AG20443 (cell line): ENCODE results near the gene SCFD1.
A peak's percentile ranks its signal among the peaks of the same experiment; 100 is the strongest.
"Not testable (repeated sequence)": the region's sequence is repeated elsewhere in the genome, so short reads cannot be mapped to it uniquely, and the experiment has no call there.

Source experiments
- DNase-seq: peaks from one replicate; pipeline ENCODE4 v3.0.0; 2012; ENCODE audit warnings: low spot score, mixed read lengths

Gene SCFD1

DNA sequence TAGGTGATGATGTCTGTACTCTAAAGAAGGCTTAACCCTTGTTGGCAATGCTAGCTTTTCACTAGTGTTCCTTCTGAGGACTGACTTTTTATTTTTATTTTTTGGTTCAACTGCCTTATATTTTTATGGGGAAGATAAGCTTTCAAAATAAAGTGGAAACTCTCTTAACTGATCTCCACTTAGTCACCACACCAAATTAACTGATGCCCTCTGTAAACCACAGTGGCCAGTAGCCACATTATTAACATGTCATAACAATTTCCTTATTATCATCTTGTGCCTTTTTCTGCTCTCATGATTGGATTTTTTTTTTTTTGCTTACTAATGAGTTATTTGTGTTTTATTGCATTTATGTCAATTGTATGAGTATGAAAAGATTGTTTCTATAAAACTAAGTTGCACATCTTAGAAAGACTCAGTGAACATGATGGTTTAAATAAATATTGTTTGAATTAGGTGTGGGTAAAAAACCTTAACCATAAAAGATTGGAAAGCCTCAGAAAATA lies 56.9 kb downstream of the SCFD1 start:
- DNase-seq: no peak

DNA sequence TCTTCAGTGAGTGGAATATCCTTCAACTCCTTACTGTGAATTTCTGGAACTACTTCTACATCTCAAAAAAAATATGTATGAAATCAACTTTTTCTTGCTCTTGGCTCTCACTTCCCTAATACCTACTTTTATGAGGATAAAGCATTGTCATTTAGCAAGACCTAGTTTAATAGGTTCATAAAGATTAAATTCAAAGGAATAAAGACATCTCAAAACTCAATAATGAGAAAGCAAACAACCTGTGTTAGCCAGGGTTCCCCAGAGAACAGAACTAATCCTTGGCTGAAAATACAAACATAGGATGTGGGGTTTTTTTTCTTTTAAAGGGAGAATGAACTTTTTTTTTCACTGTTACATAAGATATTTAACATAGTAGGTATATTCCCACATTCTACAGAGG lies 57.9 kb downstream of the SCFD1 start:
- no peak for DNase-seq

DNA sequence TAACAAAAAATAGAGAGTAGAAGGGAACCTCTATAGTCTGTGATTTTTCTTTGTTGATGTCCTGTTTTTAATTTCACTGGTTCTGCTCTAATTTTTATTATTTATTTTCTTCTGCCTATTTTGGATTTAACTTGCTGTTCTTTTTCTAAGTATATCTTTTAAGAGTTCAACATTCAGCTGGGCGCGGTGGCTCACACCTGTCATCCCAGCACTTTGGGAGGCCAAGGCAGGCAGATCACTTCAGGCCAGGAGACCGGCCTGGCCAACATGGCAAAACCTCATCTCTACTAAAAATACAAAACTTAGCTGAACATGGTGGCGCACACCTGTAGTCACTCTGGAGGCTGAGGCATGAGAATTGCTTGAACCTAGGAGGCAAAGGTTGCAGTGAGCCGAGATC lies 58.7 kb downstream of the SCFD1 start:
- not testable (repeated sequence) for DNase-seq

DNA sequence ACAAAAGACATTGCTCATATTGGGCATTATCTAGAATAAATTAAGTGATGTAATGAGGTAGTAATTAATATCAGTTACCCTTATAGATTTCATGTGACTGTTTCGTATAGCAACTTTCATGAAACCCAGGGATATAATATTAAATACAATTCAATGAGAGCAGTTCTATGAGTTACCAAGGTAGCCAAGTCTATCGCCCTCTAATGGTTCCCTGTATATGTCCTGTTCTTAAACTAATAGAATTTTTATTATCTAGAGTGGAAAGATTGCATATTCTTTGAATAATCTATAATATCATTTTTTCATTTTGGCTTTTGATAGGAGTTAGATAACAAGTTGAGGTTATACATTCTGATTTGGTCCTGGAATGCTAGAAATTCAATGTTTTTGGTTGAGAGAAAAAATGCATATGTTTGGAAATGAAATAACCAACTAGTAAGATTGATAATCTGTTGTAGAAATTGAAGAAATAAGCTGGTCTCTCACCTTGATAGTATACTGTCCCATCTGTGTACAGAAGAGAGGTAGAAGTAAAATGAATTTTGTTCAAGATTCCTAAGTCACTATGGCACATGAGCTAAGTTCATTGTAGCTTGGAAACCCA lies 59.7 kb downstream of the SCFD1 start:
- no peak for DNase-seq

DNA sequence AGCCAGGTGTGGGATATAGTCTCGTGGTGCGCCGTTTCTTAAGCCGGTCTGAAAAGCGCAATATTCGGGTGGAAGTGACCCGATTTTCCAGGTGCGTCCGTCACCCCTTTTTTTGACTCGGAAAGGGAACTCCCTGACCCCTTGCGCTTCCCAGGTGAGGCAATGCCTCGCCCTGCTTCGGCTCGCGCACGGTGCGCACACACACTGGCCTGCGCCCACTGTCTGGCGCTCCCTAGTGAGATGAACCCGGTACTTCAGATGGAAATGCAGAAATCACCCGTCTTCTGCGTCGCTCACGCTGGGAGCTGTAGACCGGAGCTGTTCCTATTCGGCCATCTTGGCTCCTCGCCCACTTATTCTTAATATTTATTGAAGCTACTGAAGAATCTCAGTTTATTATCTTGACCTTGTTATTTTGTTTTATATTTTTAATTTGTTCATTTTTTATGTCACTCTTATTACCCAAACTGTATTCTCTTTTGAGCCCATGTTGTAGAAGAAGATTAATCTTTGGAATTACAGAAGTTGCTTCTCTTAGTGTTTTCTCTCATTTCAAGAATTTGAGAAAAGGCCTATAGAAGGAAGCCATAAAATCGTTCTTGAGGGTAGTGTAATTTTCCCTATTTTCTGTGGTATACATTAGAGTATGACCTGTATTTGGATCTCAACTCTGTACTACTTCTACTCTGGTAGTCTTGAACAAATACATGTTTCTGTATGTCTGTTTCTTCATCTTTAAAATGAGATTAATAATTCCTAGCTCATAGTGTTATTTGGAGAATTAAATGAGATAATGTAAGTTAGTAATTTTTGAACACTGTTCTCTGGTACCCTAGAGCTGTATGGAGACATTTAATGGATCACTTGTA lies 68.6 kb downstream of the SCFD1 start:
- DNase-seq: not testable (repeated sequence)

DNA sequence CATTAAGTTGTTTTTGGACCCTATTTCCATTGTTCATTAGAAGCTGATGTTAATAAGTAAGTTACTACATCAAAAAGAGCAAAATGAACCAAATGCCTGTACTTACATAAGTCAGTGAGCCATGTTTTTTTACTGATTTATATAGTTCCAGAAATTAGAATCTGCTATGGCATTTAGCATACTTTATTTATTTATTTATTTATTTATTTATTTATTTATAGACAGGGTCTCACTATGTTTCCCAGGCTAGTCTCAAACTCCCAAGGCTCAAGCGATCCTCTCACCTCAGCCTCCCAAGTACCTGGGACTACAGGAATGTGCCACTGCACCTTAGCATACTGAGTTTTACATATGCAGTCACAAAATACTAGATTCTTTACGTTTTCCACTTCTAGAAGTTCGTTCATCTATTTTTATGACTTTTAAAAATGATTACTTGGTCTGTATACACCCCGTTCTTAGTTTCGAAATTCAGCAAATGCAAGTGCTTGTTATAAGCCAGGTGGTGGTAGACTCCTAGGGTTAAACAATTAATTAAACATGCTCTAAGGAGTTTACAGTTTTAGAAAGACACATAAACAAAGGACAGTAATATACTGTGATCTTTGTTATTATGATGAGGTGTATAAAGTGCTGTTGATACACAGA lies 69.8 kb downstream of the SCFD1 start:
- no peak for DNase-seq

DNA sequence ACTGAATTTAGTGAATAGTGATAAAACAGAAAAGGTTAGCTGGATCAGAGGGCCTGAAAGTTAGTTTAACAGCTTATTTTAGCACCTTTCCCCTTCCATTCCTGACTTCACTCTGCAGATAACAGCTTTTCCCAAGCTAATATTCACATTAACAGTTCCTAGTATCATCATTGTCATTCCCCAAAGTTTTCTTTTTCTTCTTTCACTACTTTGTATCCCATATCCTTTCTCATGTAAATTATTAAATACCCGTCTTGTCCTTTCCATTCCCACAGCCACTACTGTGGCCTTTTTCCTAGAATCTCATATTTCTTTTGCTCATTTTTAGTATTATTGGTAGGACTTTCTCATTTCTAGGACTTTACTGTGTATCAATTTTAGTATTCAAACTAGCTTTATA lies 70.5 kb downstream of the SCFD1 start:
- DNase-seq: no peak

DNA sequence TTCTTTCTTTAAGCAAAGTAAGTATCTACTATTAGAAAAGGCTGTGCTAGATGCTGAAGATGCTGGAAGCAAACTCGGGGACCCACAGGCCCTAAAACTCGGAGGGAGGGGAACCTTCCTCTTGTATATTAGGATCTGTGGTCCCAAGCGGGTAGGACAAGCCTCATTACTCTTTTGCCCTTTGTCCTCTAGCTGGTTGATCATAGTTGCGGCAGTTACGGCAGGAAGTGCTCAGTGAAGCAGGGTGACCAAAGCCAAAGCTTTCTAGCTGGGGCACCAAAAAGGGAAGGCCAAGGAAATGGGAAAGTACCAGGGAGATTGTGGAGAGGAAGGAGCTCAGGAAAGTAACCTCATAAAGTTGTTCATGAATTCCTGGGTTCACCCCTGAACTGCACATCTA lies 76.3 kb downstream of the SCFD1 start:
- DNase-seq: no peak

DNA sequence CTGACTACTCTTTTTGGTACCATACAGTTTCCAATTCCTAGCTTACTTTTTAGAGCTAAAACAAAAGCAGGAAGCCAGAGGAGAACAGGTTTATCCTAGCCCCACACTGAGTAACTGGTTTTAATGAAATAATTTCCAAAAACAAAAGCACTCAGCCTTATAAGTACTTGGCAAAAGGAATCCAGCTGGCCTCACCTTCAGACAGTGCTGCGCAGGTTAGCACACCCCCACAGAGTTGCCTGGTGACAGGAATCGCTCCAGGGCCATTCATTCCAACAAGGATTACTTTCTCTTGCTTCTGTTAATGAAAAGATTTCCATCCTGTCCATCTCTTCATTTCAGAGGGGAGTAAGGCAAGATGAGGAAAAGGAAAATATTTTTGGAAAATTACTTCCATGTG lies 84.6 kb downstream of the SCFD1 start:
- DNase-seq: no peak

DNA sequence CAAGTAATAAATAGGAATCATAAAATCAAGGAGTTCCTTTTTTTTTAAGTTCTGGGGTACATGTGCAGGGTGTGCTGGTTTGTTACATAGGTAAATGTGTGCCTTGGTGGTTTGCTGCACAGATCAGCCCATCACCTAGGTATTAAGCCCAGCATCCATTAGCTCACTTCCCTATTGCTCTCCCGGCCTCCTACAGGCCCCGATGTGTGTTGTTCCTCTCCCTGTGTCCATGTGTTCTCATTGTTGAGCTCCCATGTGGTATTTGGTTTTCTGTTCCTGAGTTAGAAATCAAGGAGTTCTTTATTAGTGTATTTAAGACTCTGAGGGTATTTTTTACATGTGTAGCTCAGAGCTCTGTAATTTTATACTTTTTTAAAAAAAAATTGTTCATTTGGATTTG lies 86.0 kb downstream of the SCFD1 start:
- DNase-seq: no peak

DNA sequence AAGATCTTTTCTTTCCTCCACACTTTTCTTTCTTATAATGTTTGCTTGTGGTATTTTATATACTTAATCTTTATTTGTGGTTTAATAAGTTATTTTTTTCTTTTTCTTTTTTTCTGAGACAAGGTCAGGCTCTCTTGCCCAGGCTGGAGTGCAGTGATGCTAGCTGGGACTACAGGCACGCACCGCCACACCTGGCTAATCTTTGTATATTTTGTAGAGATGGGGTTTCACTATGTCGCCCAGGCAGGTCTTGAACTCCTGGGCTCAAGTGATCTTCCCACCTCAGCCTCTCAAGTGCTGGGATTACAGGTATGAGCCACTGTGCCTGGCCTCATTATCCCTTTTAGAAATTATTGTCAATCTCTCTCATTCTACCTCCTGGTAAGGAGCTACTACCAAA lies 87.1 kb downstream of the SCFD1 start:
- DNase-seq: no peak

DNA sequence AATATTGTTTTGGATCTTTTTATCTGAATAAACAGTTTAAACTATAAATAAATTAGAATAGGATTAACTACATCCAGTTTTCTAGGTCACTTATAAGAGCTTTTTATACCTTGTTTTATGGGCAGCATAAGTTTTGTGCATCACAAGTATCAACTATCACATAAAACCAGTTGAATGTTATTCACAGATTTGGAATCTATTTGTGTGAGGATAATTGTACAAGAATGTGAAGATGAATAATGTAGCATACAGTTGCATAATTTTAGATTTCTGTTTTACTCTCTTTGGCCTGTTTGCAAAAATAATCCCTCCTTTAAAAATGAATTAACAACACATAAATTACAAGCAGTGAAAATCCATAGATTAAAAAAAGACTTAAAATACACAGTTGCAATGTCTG lies 88.8 kb downstream of the SCFD1 start:
- peak; percentile 14 for DNase-seq

DNA sequence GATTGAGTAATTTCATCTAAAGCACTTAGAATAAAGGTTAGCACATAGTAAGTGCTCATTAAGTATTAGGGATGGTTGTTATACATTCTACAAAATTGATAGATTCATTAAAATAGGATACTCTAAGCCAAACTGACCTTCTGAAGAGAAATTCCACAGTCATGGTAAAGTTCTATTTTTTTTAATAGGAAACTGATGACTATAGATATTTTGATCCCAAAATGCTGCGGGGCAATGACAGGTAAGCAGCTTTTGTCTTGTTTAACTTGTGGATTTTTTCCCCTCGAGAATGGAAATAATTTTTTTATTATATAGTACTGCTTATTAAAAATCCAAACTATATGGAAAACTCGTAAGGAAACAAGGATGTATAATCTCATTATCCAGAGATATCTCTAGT lies 97.0 kb downstream of the SCFD1 start:
- no peak for DNase-seq

DNA sequence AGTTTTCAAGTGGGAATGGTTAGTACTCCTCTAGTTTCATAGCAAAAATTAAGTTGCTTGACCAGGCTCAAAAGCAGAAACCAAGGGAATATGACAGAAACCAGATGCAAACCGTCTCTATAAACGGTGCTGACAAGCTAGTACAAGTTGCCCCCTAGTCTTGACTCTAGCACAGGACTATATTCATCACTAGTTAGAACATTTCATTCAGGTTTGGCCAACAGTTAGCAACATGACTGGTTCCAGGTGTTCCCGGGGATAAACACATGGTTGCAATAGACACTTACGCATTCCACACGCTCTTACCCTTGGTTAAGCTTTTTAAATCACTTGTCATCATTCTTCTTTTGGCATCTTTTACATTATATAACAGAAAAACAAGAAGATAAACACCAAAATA lies 103.6 kb downstream of the SCFD1 start:
- DNase-seq: no peak

DNA sequence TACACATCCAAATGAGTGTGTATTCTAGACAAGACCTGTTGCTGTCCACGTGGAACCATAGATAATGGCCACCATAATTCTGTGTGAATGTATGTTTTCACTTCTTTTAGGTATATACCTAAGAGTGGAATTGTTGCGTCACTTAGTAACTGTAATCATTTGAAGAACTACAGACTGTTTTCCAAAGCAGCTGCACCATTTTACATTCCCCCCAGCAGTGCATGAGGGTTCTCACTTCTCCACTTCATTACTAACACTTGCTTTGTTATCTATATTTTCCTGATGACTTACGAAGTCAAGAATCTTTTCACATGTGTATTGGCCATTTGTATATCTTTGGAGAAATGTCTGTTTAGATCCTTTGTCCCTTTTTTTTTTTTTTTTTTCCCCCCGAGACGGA lies 106.4 kb downstream of the SCFD1 start:
- DNase-seq: no peak

DNA sequence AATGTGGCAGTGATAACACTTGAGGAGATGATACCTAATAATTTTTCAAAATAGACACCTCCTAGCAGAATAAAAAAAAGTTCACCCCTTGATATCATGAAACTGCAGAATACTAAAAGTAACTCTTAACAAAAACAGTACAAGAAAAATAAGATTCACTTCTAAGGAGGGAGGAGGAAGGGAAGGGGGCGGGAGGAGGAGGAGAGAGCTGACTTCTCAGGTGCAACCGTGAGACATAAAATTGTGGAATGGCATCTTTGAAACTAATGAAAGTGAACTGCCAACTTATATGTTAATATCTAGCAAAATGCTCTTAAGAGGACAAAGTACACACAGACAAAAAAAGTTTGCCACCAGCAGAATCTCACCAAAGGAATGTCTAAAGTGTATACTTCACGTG lies 115.8 kb downstream of the SCFD1 start:
- DNase-seq: no peak

DNA sequence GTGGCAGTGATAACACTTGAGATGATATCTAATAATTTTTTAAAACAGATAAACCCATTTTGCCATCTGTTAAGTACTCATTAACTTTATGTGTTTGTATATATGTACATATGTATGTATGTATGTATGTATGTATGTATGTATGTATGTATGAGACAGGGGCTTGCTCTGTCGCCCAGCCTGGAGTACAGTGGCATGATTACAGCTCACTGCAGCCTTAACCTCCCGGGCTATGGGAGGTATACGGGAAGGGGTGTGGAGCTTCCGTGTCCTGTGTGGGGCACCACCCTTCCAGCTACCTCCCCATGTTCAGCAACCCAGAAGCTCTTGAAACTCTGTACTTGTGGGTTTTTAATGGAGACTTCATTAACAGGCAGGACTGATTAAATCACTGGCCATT lies 116.9 kb downstream of the SCFD1 start:
- no peak for DNase-seq

DNA sequence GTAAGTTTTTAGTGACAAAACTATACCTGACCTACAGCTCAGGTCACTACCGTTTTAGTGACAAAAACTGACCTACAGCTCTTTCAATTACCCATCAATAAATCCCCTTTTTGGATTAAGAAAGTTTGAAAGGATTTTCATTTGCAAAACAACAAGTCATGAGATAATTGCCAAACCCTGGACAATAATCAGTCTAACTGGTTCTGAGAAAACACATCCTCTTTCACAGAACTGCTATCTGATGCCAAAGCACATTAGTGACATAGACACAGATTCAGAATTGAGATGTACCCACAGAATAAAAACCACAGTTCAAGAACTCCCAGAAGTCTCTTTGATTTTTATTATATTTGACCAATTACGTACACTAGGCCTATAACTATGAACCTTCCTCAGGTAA lies 126.2 kb downstream of the SCFD1 start:
- no peak for DNase-seq

DNA sequence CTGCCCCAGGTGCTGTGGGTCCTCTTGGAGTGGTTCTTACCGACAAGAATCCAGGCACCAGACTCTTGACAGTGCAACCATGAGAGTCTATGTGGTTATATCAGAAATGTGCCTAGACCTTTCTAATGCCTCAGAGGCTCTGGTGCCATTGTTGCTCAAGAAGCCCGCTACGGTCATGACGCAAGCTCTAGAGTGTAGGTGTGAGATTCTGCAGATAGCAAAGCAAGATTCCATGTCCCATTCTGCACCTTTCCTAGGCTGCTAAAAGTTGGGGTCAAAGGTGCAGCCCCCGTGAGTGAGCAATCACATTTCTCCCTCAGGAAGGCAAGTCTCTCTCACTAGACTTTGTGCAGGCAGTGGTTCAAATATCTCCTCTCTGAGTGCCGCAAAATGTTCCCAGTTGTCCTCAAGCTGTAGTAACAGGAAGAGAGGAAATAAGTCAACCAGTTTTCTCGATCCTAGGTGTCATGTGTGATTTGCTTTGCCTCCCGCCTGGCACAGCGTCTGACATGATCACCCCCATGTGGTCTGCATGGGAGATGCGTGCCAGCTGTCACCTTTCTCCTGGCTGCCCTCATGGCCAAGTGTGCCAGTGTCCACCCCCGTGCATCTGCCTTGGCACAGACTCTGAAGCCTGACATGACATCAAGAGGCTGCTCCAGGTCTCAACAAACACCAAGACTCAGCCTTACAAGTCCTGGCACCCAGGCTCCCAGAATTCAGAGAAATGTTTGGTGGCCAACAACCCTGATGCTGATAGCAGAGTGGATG lies 129.7 kb downstream of the SCFD1 start:
- DNase-seq: no peak

DNA sequence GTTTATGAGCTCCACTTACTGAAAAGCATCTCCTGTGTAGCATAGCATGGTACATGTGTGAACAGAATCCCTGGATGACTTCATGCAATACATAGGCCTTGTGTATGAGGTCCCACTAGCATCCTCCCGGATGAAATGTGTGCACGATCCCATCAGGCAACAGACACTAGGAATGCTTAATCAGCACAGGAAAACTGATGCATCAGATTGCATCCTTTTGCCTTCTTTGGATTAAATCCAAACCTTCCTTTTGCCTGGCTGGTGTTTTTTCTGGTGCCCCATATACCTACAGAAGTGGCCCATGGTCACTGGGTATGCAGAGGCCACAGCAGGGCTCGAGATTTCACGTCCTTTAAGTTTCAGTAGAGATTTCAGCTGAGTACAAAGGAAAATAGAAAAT lies 131.3 kb downstream of the SCFD1 start:
- DNase-seq: no peak

DNA sequence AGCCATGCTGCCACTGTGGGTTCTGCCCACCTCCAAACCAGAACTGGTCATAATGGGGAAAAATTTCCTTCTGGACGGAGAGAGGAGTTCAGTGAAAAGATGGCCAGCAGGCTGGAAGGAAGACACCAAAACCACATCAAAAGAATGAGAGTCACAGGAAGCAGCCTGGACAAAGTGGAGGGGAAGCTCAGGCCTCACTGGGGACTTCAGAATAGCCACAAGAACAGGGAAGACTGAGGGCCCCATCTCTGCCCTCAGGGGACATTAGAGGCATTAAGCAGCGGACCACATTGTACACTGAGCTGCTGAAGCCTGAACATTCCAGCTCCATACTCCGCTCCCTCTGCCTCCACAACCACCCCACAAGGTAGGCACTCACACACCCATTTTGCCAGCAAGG lies 132.7 kb downstream of the SCFD1 start:
- DNase-seq: no peak

DNA sequence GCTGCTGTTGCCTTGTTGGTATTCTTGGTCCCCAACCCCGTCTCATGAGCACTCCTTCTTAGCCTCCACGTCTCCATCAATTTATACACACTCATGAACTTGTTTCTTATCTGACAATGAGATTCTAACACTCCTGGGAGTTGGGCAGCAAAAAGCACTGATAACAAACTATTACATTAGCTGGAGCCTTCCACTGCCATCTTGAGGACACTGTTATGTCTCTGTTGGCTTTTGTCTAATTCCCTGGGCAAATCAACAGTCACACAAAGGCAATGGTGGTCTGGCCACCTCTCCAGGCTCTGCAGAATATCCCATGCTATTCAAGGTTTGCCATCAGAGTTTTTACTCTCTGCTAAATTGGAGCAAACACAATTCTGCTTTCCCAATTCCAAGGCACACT lies 134.5 kb downstream of the SCFD1 start:
- no peak for DNase-seq
